GM19397 (cell line): Measurements from ENCODE around the gene FILIP1L.

Source experiments
- ATAC-seq: cut with Tn5 transposase; IDR thresholded peaks from one replicate; pipeline ENCODE4 v1.9.1; 2021; ENCODE audit warnings: mild to moderate bottlenecking, moderate library complexity; ENCODE audit not compliant: unreplicated experiment

Gene FILIP1L

GRCh38 chr3:100114413-100115030, at the start of gene FILIP1L:
Gene FILIP1L (minus strand): TSS chr3:100114501.
- no peak for ATAC-seq

- ATAC-seq: no peak
Measured at GRCh38 chr3:100163787-100164186, 49.5 kb upstream of the FILIP1L start.

GRCh38 chr3:100160521-100160920, 46.2 kb upstream of the FILIP1L start:
- no peak for ATAC-seq

GRCh38 chr3:100159331-100160153, 45.2 kb upstream of the FILIP1L start:
- no peak for ATAC-seq

- ATAC-seq: no peak
Measured at GRCh38 chr3:100158918-100159330, 44.6 kb upstream of the FILIP1L start.

GRCh38 chr3:100157685-100158084, 43.4 kb upstream of the FILIP1L start:
- ATAC-seq: no peak

GRCh38 chr3:100155590-100155989, 41.3 kb upstream of the FILIP1L start:
- no peak for ATAC-seq

GRCh38 chr3:100155128-100155527, 40.8 kb upstream of the FILIP1L start:
- no peak for ATAC-seq

- ATAC-seq: no peak
Measured at GRCh38 chr3:100154171-100154570, 39.9 kb upstream of the FILIP1L start.

GRCh38 chr3:100151024-100151707, 36.9 kb upstream of the FILIP1L start:
- no peak for ATAC-seq

- ATAC-seq: no peak
Measured at GRCh38 chr3:100150473-100150872, 36.2 kb upstream of the FILIP1L start.

- ATAC-seq: no peak
Measured at GRCh38 chr3:100149713-100150415, 35.6 kb upstream of the FILIP1L start.

GRCh38 chr3:100149130-100149529, 34.8 kb upstream of the FILIP1L start:
- ATAC-seq: no peak

- peak; percentile 77 for ATAC-seq
Measured at GRCh38 chr3:100144255-100144866, 30.1 kb upstream of the FILIP1L start.

GRCh38 chr3:100141586-100141985, 27.3 kb upstream of the FILIP1L start:
- ATAC-seq: no peak

- no peak for ATAC-seq
Measured at GRCh38 chr3:100140976-100141375, 26.7 kb upstream of the FILIP1L start.

GRCh38 chr3:100136921-100137320, 22.6 kb upstream of the FILIP1L start:
- ATAC-seq: no peak

GRCh38 chr3:100131241-100131640, 16.9 kb upstream of the FILIP1L start:
- no peak for ATAC-seq

- no peak for ATAC-seq
Measured at GRCh38 chr3:100129941-100130340, 15.6 kb upstream of the FILIP1L start.

GRCh38 chr3:100128565-100128964, 14.3 kb upstream of the FILIP1L start:
- no peak for ATAC-seq

GRCh38 chr3:100127792-100128191, 13.5 kb upstream of the FILIP1L start:
- ATAC-seq: no peak
